SH-SY5Y (cell line): ENCODE measurements around the gene IGF2BP1.

ENCODE experiments used
- GATA2 ChIP-seq: IDR thresholded peaks from 2 replicates; pipeline ENCODE4 v1.6.1; 2011; ENCODE audit warnings: mild to moderate bottlenecking, low read depth, low read length
- GATA3 ChIP-seq: IDR thresholded peaks from 2 replicates; pipeline ENCODE4 v1.6.1; 2011; ENCODE audit warnings: low read depth, mild to moderate bottlenecking, low read length, moderate library complexity

GRCh38 chr17:48995304-48995973 is 1.7 kb upstream of the IGF2BP1 start:
- TF ChIP-seq GATA3, result no peak
- no peak for TF ChIP-seq GATA2
